Measurements from ENCODE around the gene MIPOL1. TPM values are rescaled to one million over a fixed set of nuclear protein-coding genes. Genes with fewer than 3 reads are reported as not detected.

The MIPOL1 gene
- total and polyA plus RNA-seq, 2 donors (not counting 3 experiments of a cell fraction or from before 2014, with no cell fraction given), result 3.4 to 33.5 TPM

- TF ChIP-seq POLR2AphosphoS5 (IDR thresholded peaks at IDR 0.05; ENCODE audit: insufficient read depth, low read depth, low read length) (no peak), JUN (IDR thresholded peaks at IDR 0.05; ENCODE audit: borderline replicate concordance, insufficient read depth, insufficient read length, low read depth) (no peak), EZH2 (IDR thresholded peaks at IDR 0.05; ENCODE audit: borderline replicate concordance, low read depth, low read length, severe bottlenecking) (no peak), CTCF (IDR thresholded peaks at IDR 0.05; ENCODE audit: extremely low read depth in 1 of 2, insufficient read depth in 1 of 2, low read depth in 1 of 2, low read length in 2 of 2) (no peak), GATA2 (IDR thresholded peaks at IDR 0.05; ENCODE audit: insufficient read depth, insufficient read length, low read depth, low read length) (no peak), FOS (IDR thresholded peaks at IDR 0.05; ENCODE audit: borderline replicate concordance, insufficient read depth, low read length) (no peak), MAX (IDR thresholded peaks at IDR 0.05; ENCODE audit: insufficient read depth, insufficient read length) (no peak), MYC (IDR thresholded peaks at IDR 0.05; ENCODE audit: low read depth, low read length) (no peak), POLR2A (IDR thresholded peaks at IDR 0.05; ENCODE audit: low read depth, low read length) (no peak)
- Histone ChIP-seq H3K27me3 (ENCODE audit: control insufficient read depth in 2 of 2, insufficient read depth in 2 of 2, low read length in 2 of 2) (no peaks in the 10 kb centered on the region), H3K9me1 (replicated peaks; ENCODE audit: control insufficient read depth, extremely low read depth, insufficient read depth, low read length) (no peaks in the 10 kb centered on the region), H4K20me1 (replicated peaks; ENCODE audit: control insufficient read depth, extremely low read depth, insufficient read depth, low read length) (no peaks in the 10 kb centered on the region), H2AFZ (ENCODE audit: low read depth, low read length) (no peak overlapping the region), H3K4me2 (ENCODE audit: insufficient read depth, low read length) (no peak overlapping the region), H3K79me2 (ENCODE audit: control insufficient read depth, insufficient read depth, low read length) (no peaks in the 10 kb centered on the region), H3K36me3 (ENCODE audit: control insufficient read depth in 2 of 2, extremely low read depth in 1 of 2, insufficient read depth in 2 of 2, low read length in 2 of 2) (no peaks in the 10 kb centered on the region), H3K9ac (replicated peaks; ENCODE audit: extremely low read depth, insufficient read depth, low read length) (no peak overlapping the region), H3K9me3 (replicated peaks; ENCODE audit: control insufficient read depth, insufficient read depth, low read length) (no peaks in the 10 kb centered on the region), H3K4me1 (ENCODE audit: control insufficient read depth, extremely low read depth, insufficient read depth, low read length) (peaks cover 15% of the 10 kb centered on the region), H3K27ac (ENCODE audit: insufficient read depth, low read depth, low read length) (no peak overlapping the region), H3K4me3 (replicated peaks in 1 of 3; ENCODE audit: insufficient read depth in 1 of 3, low read depth in 1 of 3, low read length in 3 of 3) (no peak overlapping the region)
- ChIA-PET POLR2A (no interaction called here), CTCF (no interaction called here)
- dilution Hi-C loops (cut with MboI; ENCODE audit: extremely low pct_ligation_motif_present, low sequenced_read_pairs) (no loop called here), intact Hi-C loops (cut with micrococcal nuclease) (no loop called here)
- no TSS peak for BruUV-seq (replicated peaks)
- FAIRE-seq (no peak), DNase-seq (ENCODE audit: low read depth, low spot score) (no peak)
Measured at GRCh38 chr14:37569729-37570128, 372.0 kb downstream of the MIPOL1 start.
